ENCODE results near the gene KRTAP4-2.

DNA sequence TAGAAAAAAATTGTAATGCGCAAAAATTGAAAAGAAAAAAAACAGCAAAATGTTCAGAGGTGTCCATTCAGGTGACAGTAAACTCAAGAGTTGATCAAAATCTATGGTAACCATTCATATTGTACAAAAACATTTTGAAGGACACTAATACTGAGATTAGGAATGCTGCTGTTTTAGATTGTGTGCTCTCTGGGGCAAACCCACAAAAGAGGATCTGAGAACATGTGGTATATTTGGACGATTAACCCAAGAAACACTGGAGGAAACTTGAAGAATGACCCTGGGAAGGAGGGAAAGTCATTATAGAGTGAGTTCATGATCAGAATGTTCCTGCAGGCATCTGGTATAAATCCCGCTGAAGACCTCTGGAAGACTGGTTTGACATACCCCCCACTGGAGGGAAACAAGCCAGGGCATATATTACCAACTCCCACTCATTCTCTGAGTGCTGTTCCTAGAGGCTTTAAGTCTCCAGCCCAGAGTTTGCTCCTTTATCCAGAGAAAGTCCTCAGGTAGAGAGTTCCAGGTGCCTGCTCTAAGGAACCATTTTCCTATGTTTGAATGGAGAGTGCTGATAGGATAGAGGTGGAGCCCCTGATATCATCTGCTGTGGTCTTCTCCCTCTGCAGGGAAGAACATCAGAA lies 1.2 kb downstream of the KRTAP4-2 start:
- TF ChIP-seq EZH2 (IDR thresholded peaks at IDR 0.05; ENCODE audit: borderline replicate concordance, insufficient read depth, low read length, poor library complexity, severe bottlenecking) (no peak), POLR2AphosphoS5 (IDR thresholded peaks at IDR 0.05) (no peak), TAF1 (IDR thresholded peaks at IDR 0.05; ENCODE audit: low read depth) (no peak), MXI1 (conservative IDR thresholded peaks at IDR 0.05; ENCODE audit: poor library complexity, severe bottlenecking) (no peak), EP300 (conservative IDR thresholded peaks at IDR 0.05; ENCODE audit: poor library complexity, severe bottlenecking) (no peak)
- TF ChIP-seq, protein P1, sequence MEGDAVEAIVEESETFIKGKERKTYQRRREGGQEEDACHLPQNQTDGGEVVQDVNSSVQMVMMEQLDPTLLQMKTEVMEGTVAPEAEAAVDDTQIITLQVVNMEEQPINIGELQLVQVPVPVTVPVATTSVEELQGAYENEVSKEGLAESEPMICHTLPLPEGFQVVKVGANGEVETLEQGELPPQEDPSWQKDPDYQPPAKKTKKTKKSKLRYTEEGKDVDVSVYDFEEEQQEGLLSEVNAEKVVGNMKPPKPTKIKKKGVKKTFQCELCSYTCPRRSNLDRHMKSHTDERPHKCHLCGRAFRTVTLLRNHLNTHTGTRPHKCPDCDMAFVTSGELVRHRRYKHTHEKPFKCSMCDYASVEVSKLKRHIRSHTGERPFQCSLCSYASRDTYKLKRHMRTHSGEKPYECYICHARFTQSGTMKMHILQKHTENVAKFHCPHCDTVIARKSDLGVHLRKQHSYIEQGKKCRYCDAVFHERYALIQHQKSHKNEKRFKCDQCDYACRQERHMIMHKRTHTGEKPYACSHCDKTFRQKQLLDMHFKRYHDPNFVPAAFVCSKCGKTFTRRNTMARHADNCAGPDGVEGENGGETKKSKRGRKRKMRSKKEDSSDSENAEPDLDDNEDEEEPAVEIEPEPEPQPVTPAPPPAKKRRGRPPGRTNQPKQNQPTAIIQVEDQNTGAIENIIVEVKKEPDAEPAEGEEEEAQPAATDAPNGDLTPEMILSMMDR (IDR thresholded peaks at IDR 0.05; ENCODE audit: poor library complexity, severe bottlenecking): no peak
- TF ChIP-seq, protein P2, sequence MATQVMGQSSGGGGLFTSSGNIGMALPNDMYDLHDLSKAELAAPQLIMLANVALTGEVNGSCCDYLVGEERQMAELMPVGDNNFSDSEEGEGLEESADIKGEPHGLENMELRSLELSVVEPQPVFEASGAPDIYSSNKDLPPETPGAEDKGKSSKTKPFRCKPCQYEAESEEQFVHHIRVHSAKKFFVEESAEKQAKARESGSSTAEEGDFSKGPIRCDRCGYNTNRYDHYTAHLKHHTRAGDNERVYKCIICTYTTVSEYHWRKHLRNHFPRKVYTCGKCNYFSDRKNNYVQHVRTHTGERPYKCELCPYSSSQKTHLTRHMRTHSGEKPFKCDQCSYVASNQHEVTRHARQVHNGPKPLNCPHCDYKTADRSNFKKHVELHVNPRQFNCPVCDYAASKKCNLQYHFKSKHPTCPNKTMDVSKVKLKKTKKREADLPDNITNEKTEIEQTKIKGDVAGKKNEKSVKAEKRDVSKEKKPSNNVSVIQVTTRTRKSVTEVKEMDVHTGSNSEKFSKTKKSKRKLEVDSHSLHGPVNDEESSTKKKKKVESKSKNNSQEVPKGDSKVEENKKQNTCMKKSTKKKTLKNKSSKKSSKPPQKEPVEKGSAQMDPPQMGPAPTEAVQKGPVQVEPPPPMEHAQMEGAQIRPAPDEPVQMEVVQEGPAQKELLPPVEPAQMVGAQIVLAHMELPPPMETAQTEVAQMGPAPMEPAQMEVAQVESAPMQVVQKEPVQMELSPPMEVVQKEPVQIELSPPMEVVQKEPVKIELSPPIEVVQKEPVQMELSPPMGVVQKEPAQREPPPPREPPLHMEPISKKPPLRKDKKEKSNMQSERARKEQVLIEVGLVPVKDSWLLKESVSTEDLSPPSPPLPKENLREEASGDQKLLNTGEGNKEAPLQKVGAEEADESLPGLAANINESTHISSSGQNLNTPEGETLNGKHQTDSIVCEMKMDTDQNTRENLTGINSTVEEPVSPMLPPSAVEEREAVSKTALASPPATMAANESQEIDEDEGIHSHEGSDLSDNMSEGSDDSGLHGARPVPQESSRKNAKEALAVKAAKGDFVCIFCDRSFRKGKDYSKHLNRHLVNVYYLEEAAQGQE (IDR thresholded peaks at IDR 0.05; ENCODE audit: borderline replicate concordance): no peak
